Astrocyte of the cerebellum (primary cell): ENCODE results near the gene RNF144B.
"Not testable (repeated sequence)": the region's sequence is repeated elsewhere in the genome, so short reads cannot be mapped to it uniquely, and the experiment has no call there.

Source experiments
- DNase-seq: peaks from one replicate; pipeline ENCODE4 v3.0.0-alpha.2; 2011; ENCODE audit warnings: low read depth
- H3K4me3 ChIP-seq: 2 replicates; pipeline ENCODE4 v1.5.1; 2011; ENCODE audit warnings: mild to moderate bottlenecking, low read depth, low read length, moderate library complexity
- in situ Hi-C: cut with HindIII; loops from 2 replicates; pipeline ENCODE4 v1.10.0; 2017; ENCODE audit warnings: low sequenced_read_pairs
- TF ChIP-seq, protein P1 (sequence below): IDR thresholded peaks from 2 replicates; pipeline ENCODE4 v1.5.1; 2012; ENCODE audit warnings: low read length, low read depth, moderate library complexity, mild to moderate bottlenecking; ENCODE audit errors: missing control alignments

The RNF144B gene

GRCh38 chr6:18457065-18457737 lies 70.1 kb downstream of the RNF144B start:
- TF ChIP-seq, protein P1, sequence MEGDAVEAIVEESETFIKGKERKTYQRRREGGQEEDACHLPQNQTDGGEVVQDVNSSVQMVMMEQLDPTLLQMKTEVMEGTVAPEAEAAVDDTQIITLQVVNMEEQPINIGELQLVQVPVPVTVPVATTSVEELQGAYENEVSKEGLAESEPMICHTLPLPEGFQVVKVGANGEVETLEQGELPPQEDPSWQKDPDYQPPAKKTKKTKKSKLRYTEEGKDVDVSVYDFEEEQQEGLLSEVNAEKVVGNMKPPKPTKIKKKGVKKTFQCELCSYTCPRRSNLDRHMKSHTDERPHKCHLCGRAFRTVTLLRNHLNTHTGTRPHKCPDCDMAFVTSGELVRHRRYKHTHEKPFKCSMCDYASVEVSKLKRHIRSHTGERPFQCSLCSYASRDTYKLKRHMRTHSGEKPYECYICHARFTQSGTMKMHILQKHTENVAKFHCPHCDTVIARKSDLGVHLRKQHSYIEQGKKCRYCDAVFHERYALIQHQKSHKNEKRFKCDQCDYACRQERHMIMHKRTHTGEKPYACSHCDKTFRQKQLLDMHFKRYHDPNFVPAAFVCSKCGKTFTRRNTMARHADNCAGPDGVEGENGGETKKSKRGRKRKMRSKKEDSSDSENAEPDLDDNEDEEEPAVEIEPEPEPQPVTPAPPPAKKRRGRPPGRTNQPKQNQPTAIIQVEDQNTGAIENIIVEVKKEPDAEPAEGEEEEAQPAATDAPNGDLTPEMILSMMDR = no peak
- in situ Hi-C loops = no loop called here
- H3K4me3 ChIP-seq = no peak overlapping the region
- peak; percentile 16 for DNase-seq

- in situ Hi-C loops, H3K4me3 ChIP-seq, DNase-seq: not testable (repeated sequence)
These were observed 70.9 kb downstream of the RNF144B start for GRCh38 chr6:18458086-18458485.

GRCh38 chr6:18463429-18463828 lies 76.3 kb downstream of the RNF144B start:
- H3K4me3 ChIP-seq = no peak overlapping the region
- DNase-seq = no peak
- in situ Hi-C loops = no loop called here
- TF ChIP-seq, protein P1 = no peak

- TF ChIP-seq, protein P1 = no peak
- in situ Hi-C loops = no loop called here
- DNase-seq = no peak
- H3K4me3 ChIP-seq = no peak overlapping the region
These were observed 77.0 kb downstream of the RNF144B start for GRCh38 chr6:18464176-18464575.

DNA sequence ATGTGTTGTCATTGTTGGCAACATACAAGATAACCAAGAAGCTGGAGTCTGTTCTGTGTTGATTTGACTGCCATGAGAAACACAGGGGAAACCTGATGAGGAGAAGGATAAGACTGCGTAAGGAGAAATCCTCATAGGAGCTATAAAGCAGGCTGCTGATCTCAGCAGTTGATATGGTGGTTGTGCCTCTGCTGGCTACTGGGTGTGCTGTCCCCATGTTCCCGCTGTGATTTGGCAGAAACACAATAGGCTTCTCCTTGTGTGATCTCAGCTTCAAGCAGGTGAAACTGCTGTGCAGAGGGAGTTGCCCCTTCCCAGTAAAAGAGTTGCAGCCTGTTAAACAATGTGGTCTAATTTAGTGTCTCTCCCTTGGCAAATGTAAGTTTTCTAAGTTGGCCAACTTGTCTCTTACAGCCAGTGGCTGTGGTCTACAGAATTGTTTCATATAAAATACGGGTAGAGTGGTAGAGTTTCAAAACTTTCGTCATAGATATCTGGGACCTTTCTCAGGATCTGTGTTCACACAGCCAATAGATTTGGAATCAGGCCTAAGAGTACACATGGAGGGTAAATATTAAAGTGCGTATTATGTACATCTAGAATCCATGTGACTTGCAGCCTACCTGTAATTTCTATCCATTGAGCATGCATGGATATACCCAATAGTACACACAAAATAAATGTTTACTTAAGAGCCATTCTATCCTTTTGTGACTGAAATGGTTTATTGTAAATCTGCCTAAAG lies 78.4 kb downstream of the RNF144B start:
- in situ Hi-C loops = no loop called here
- no peak for DNase-seq
- H3K4me3 ChIP-seq = no peak overlapping the region
- TF ChIP-seq, protein P1 = no peak

DNA sequence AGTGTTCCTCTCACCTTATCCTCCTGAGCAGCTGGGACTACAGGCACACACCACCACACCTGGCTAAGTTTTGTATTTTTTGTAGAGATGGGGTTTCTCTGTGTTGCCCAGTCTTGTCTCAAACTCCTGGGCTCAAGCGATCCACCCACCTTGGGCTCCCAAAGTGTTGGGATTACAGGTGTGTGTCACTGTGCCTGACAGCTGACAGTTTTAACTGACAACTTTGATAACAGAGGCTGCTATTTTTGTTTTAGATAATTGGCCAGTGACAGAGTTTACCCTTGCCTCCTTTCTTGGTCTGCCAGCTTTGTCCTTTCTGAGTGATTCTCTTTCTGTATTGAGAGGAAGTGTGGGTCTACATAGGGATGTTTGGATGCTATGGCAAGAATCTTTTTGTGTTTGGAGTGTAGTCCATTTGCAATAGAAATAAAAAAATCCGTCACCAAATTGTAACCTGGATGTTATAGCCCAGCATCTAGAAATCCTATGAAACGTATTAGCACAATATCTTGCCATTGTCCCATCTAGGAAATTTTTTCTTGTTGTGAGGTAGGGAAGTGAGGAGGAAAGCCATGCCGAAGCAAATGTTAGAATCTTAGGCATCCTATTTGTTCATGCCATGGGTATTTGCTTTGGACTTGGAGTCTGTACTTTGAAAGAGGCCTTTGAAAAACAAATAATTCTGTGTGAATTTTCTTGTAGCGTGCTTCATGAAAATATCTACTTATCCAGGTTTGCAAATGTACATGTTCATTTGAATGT lies 80.8 kb downstream of the RNF144B start:
- in situ Hi-C loops = no loop called here
- TF ChIP-seq, protein P1 = no peak
- H3K4me3 ChIP-seq = no peak overlapping the region
- no peak for DNase-seq

GRCh38 chr6:18468503-18468843 lies 81.3 kb downstream of the RNF144B start:
- in situ Hi-C loops = no loop called here
- TF ChIP-seq, protein P1 = no peak
- no peak overlapping the region for H3K4me3 ChIP-seq
- no peak for DNase-seq
